Neural crest cell (in vitro differentiated cells): ENCODE measurements around the gene FAM24B. TPM values are rescaled to one million over a fixed set of nuclear protein-coding genes. Genes with fewer than 3 reads are reported as not detected.

Experiments
- DNase-seq: peaks from one replicate; pipeline ENCODE4 v3.0.0; 2021; ENCODE audit warnings: low read depth, mixed read lengths, low spot score
- H3K27ac Mint-ChIP-seq: one replicate; pipeline ENCODE4 v1.8.0; 2021; ENCODE audit warnings: mild to moderate bottlenecking, mixed read lengths; ENCODE audit not compliant: unreplicated experiment
- H3K27me3 Mint-ChIP-seq: 2 replicates; pipeline ENCODE4 v1.8.0; 2021; ENCODE audit warnings: low read depth, mild to moderate bottlenecking, mixed read lengths
- H3K36me3 Mint-ChIP-seq: 2 replicates; pipeline ENCODE4 v1.8.0; 2021; ENCODE audit warnings: low read depth, mild to moderate bottlenecking, mixed read lengths
- H3K4me1 Mint-ChIP-seq: 2 replicates; pipeline ENCODE4 v1.8.0; 2021; ENCODE audit warnings: mixed read lengths
- H3K4me3 Mint-ChIP-seq: one replicate; pipeline ENCODE4 v1.8.0; 2021; ENCODE audit warnings: mild to moderate bottlenecking, mixed read lengths
- H3K9me3 Mint-ChIP-seq: 2 replicates; pipeline ENCODE4 v1.8.0; 2021; ENCODE audit warnings: mixed read lengths
- CTCF ChIP-seq: fragments of 200-600 bp; sonication (generic); conservative IDR thresholded peaks from 2 replicates; pipeline ENCODE4 v1.5.0; 2021; ENCODE audit warnings: antibody characterized with exemption, mild to moderate bottlenecking
- total RNA-seq: library from RNA; stranded (reverse); gene quantifications from 2 replicates; pipeline ENCODE4 v1.2.1, GENCODE V29; 2021

Gene FAM24B
- total RNA-seq, 1 donor from 2014 or later: not detected

GRCh38 chr10:122829454-122829853 is 49.9 kb downstream of the FAM24B start:
- no peak for TF ChIP-seq CTCF
- Mint-ChIP-seq H3K9me3 (no peaks in the 10 kb centered on the region), H3K36me3 (no peaks in the 10 kb centered on the region), H3K27ac (no peak overlapping the region), H3K4me1 (no peaks in the 10 kb centered on the region), H3K27me3 (peaks cover 49% of the 10 kb centered on the region), H3K4me3 (no peak overlapping the region)
- no peak for DNase-seq

- no peak overlapping the region for H3K27ac Mint-ChIP-seq
- no peak for DNase-seq
- no peak overlapping the region for H3K4me3 Mint-ChIP-seq
- no peaks in the 10 kb centered on the region for H3K4me1 Mint-ChIP-seq
- H3K27me3 Mint-ChIP-seq: peaks cover 54% of the 10 kb centered on the region
- TF ChIP-seq CTCF: no peak
- no peaks in the 10 kb centered on the region for H3K36me3 Mint-ChIP-seq
- no peaks in the 10 kb centered on the region for H3K9me3 Mint-ChIP-seq
Measured at GRCh38 chr10:122828716-122829255, 50.6 kb downstream of the FAM24B start.

GRCh38 chr10:122827302-122827701 is 52.1 kb downstream of the FAM24B start:
- Mint-ChIP-seq H3K4me1 (no peaks in the 10 kb centered on the region), H3K9me3 (no peaks in the 10 kb centered on the region), H3K27me3 (peaks cover 58% of the 10 kb centered on the region), H3K27ac (no peak overlapping the region), H3K4me3 (no peak overlapping the region), H3K36me3 (no peaks in the 10 kb centered on the region)
- DNase-seq: no peak
- TF ChIP-seq CTCF: no peak

GRCh38 chr10:122822973-122823690 is 56.2 kb downstream of the FAM24B start:
- DNase-seq: no peak
- no peaks in the 10 kb centered on the region for H3K4me1 Mint-ChIP-seq
- no peak for TF ChIP-seq CTCF
- no peaks in the 10 kb centered on the region for H3K36me3 Mint-ChIP-seq
- no peaks in the 10 kb centered on the region for H3K9me3 Mint-ChIP-seq
- H3K4me3 Mint-ChIP-seq: no peak overlapping the region
- no peak overlapping the region for H3K27ac Mint-ChIP-seq
- peaks cover 53% of the 10 kb centered on the region for H3K27me3 Mint-ChIP-seq

- Mint-ChIP-seq H3K27me3 (peaks cover 50% of the 10 kb centered on the region), H3K9me3 (no peaks in the 10 kb centered on the region), H3K27ac (no peak overlapping the region), H3K36me3 (no peaks in the 10 kb centered on the region), H3K4me1 (no peaks in the 10 kb centered on the region), H3K4me3 (no peak overlapping the region)
- no peak for TF ChIP-seq CTCF
- no peak for DNase-seq
Measured at GRCh38 chr10:122821808-122822207, 57.6 kb downstream of the FAM24B start.
